ENCODE data around the gene PLA2G2A. TPM values are rescaled to one million over a fixed set of nuclear protein-coding genes. Genes with fewer than 3 reads are reported as not detected.
"Not testable (repeated sequence)": the region's sequence is repeated elsewhere in the genome, so short reads cannot be mapped to it uniquely, and the experiment has no call there.

Gene PLA2G2A
- total RNA-seq: under 1 TPM in 1 of 2 donors, not detected in 1; 0.40 TPM
- polyA plus RNA-seq (ENCODE audit: insufficient read length in 2 of 2): under 1 TPM in 1 of 2 donors, not detected in 1; 0.20 TPM
- long read RNA-seq, donor 1: 0 reads
- long read RNA-seq, donor 2: 0 reads
- long read RNA-seq, donor 3: 0 reads
- long read RNA-seq, donor 4, partial matches to known transcripts: 0 of 2 reads
- long read RNA-seq, donor 4, other reads (novel, unspliced or antisense): 0 of 2 reads

- WGBS (ENCODE audit: insufficient coverage): 84% methylated on average over 5 of the region's 8 CpGs
Observed at GRCh38 chr1:19979494-19979977, at the start of gene PLA2G2A. Gene PLA2G2A (minus strand): TSS chr1:19979618. CDS start chr1:19978773, 845 bp downstream.

GRCh38 chr1:20028726-20029125, 49.3 kb upstream of the PLA2G2A start:
- WGBS (ENCODE audit: insufficient coverage): 55% methylated on average over 5 of the region's 5 CpGs
- H3K36me3 ChIP-seq (ENCODE audit: control insufficient read depth, insufficient read depth, low read length): no peaks in the 10 kb centered on the region
- H3K4me1 ChIP-seq (ENCODE audit: control insufficient read depth, insufficient read depth, low read length): no peaks in the 10 kb centered on the region
- no peaks in the 10 kb centered on the region for H3K27me3 ChIP-seq (ENCODE audit: control insufficient read depth, insufficient read depth, low read length)
- no peak overlapping the region for H3K4me3 ChIP-seq (ENCODE audit: low read depth, low read length)
- DNase-seq (ENCODE audit: low read depth in 4 of 6, low spot score in 6 of 6): no peak
- H3K27ac ChIP-seq (ENCODE audit: low read depth, low read length): no peak overlapping the region
- no peaks in the 10 kb centered on the region for H3K9me3 ChIP-seq (ENCODE audit: control insufficient read depth, insufficient read depth, low read length)

More at GRCh38 chr1:19979494-19979977, at the start of gene PLA2G2A:
- H3K27me3 ChIP-seq (ENCODE audit: control insufficient read depth, insufficient read depth, low read length): no peaks in the 10 kb centered on the region
- H3K4me1 ChIP-seq (ENCODE audit: control insufficient read depth, insufficient read depth, low read length): no peaks in the 10 kb centered on the region
- DNase-seq (ENCODE audit: low read depth in 4 of 6, low spot score in 6 of 6): no peak
- no peaks in the 10 kb centered on the region for H3K9me3 ChIP-seq (ENCODE audit: control insufficient read depth, insufficient read depth, low read length)
- no peaks in the 10 kb centered on the region for H3K36me3 ChIP-seq (ENCODE audit: control insufficient read depth, insufficient read depth, low read length)
- H3K4me3 ChIP-seq (ENCODE audit: low read depth, low read length): no peak within 1 kb of the TSS
- no peak within 1 kb of the TSS for H3K27ac ChIP-seq (ENCODE audit: low read depth, low read length)

GRCh38 chr1:20028125-20028524, 48.7 kb upstream of the PLA2G2A start:
- H3K9me3 ChIP-seq (ENCODE audit: control insufficient read depth, insufficient read depth, low read length): no peaks in the 10 kb centered on the region
- H3K27me3 ChIP-seq (ENCODE audit: control insufficient read depth, insufficient read depth, low read length): no peaks in the 10 kb centered on the region
- H3K4me3 ChIP-seq (ENCODE audit: low read depth, low read length): no peak overlapping the region
- no peak for DNase-seq (ENCODE audit: low read depth in 4 of 6, low spot score in 6 of 6)
- no peaks in the 10 kb centered on the region for H3K4me1 ChIP-seq (ENCODE audit: control insufficient read depth, insufficient read depth, low read length)
- H3K36me3 ChIP-seq (ENCODE audit: control insufficient read depth, insufficient read depth, low read length): no peaks in the 10 kb centered on the region
- H3K27ac ChIP-seq (ENCODE audit: low read depth, low read length): no peak overlapping the region
- 84% methylated on average over 2 of the region's 5 CpGs for WGBS (ENCODE audit: insufficient coverage)

GRCh38 chr1:20017741-20018140, 38.3 kb upstream of the PLA2G2A start:
- Histone ChIP-seq H3K4me1 (ENCODE audit: control insufficient read depth, insufficient read depth, low read length) (no peaks in the 10 kb centered on the region), H3K27ac (ENCODE audit: low read depth, low read length) (no peak overlapping the region), H3K27me3 (ENCODE audit: control insufficient read depth, insufficient read depth, low read length) (no peaks in the 10 kb centered on the region), H3K9me3 (ENCODE audit: control insufficient read depth, insufficient read depth, low read length) (peaks cover 15% of the 10 kb centered on the region), H3K36me3 (ENCODE audit: control insufficient read depth, insufficient read depth, low read length) (no peaks in the 10 kb centered on the region), H3K4me3 (ENCODE audit: low read depth, low read length) (no peak overlapping the region)
- WGBS (ENCODE audit: insufficient coverage): no CpG with 5 or more reads among the region's 1 CpG
- no peak for DNase-seq (ENCODE audit: low read depth in 4 of 6, low spot score in 6 of 6)

GRCh38 chr1:20014153-20014552, 34.7 kb upstream of the PLA2G2A start:
- H3K27me3 ChIP-seq (ENCODE audit: control insufficient read depth, insufficient read depth, low read length): no peaks in the 10 kb centered on the region
- no peak overlapping the region for H3K4me3 ChIP-seq (ENCODE audit: low read depth, low read length)
- WGBS (ENCODE audit: insufficient coverage): 89% methylated on average over 2 of the region's 2 CpGs
- H3K36me3 ChIP-seq (ENCODE audit: control insufficient read depth, insufficient read depth, low read length): no peaks in the 10 kb centered on the region
- H3K4me1 ChIP-seq (ENCODE audit: control insufficient read depth, insufficient read depth, low read length): no peaks in the 10 kb centered on the region
- H3K9me3 ChIP-seq (ENCODE audit: control insufficient read depth, insufficient read depth, low read length): peaks cover 15% of the 10 kb centered on the region
- DNase-seq (ENCODE audit: low read depth in 4 of 6, low spot score in 6 of 6): no peak
- no peak overlapping the region for H3K27ac ChIP-seq (ENCODE audit: low read depth, low read length)

GRCh38 chr1:20010016-20010415, 30.6 kb upstream of the PLA2G2A start:
- DNase-seq (ENCODE audit: low read depth in 4 of 6, low spot score in 6 of 6): no peak
- Histone ChIP-seq H3K4me1 (ENCODE audit: control insufficient read depth, insufficient read depth, low read length) (no peaks in the 10 kb centered on the region), H3K27me3 (ENCODE audit: control insufficient read depth, insufficient read depth, low read length) (no peaks in the 10 kb centered on the region), H3K27ac (ENCODE audit: low read depth, low read length) (no peak overlapping the region), H3K4me3 (ENCODE audit: low read depth, low read length) (no peak overlapping the region), H3K36me3 (ENCODE audit: control insufficient read depth, insufficient read depth, low read length) (no peaks in the 10 kb centered on the region), H3K9me3 (ENCODE audit: control insufficient read depth, insufficient read depth, low read length) (peaks cover 4% of the 10 kb centered on the region)
- no CpG with 5 or more reads among the region's 1 CpG for WGBS (ENCODE audit: insufficient coverage)

- Histone ChIP-seq H3K27me3 (ENCODE audit: control insufficient read depth, insufficient read depth, low read length) (no peaks in the 10 kb centered on the region), H3K9me3 (ENCODE audit: control insufficient read depth, insufficient read depth, low read length) (peaks cover 4% of the 10 kb centered on the region), H3K4me3 (ENCODE audit: low read depth, low read length) (no peak overlapping the region), H3K4me1 (ENCODE audit: control insufficient read depth, insufficient read depth, low read length) (no peaks in the 10 kb centered on the region), H3K27ac (ENCODE audit: low read depth, low read length) (no peak overlapping the region), H3K36me3 (ENCODE audit: control insufficient read depth, insufficient read depth, low read length) (no peaks in the 10 kb centered on the region)
- no CpG with 5 or more reads among the region's 1 CpG for WGBS (ENCODE audit: insufficient coverage)
- DNase-seq (ENCODE audit: low read depth in 4 of 6, low spot score in 6 of 6): no peak
Observed at GRCh38 chr1:20009212-20009611, 29.8 kb upstream of the PLA2G2A start.

GRCh38 chr1:20008391-20008841, 29.0 kb upstream of the PLA2G2A start:
- H3K27ac ChIP-seq (ENCODE audit: low read depth, low read length): no peak overlapping the region
- no peaks in the 10 kb centered on the region for H3K4me1 ChIP-seq (ENCODE audit: control insufficient read depth, insufficient read depth, low read length)
- H3K27me3 ChIP-seq (ENCODE audit: control insufficient read depth, insufficient read depth, low read length): no peaks in the 10 kb centered on the region
- no peaks in the 10 kb centered on the region for H3K9me3 ChIP-seq (ENCODE audit: control insufficient read depth, insufficient read depth, low read length)
- no peak for DNase-seq (ENCODE audit: low read depth in 4 of 6, low spot score in 6 of 6)
- no peak overlapping the region for H3K4me3 ChIP-seq (ENCODE audit: low read depth, low read length)
- no peaks in the 10 kb centered on the region for H3K36me3 ChIP-seq (ENCODE audit: control insufficient read depth, insufficient read depth, low read length)
- WGBS (ENCODE audit: insufficient coverage): 47% methylated on average over 2 of the region's 2 CpGs

- H3K4me3 ChIP-seq (ENCODE audit: low read depth, low read length); DNase-seq (ENCODE audit: low read depth in 4 of 6, low spot score in 6 of 6); H3K36me3 ChIP-seq (ENCODE audit: control insufficient read depth, insufficient read depth, low read length); H3K4me1 ChIP-seq (ENCODE audit: control insufficient read depth, insufficient read depth, low read length); H3K27me3 ChIP-seq (ENCODE audit: control insufficient read depth, insufficient read depth, low read length); H3K27ac ChIP-seq (ENCODE audit: low read depth, low read length); H3K9me3 ChIP-seq (ENCODE audit: control insufficient read depth, insufficient read depth, low read length): not testable (repeated sequence)
- WGBS (ENCODE audit: insufficient coverage): no CpG with 5 or more reads among the region's 3 CpGs
Observed at GRCh38 chr1:19998823-19999222, 19.4 kb upstream of the PLA2G2A start.

- Histone ChIP-seq H3K9me3 (ENCODE audit: control insufficient read depth, insufficient read depth, low read length) (no peaks in the 10 kb centered on the region), H3K4me3 (ENCODE audit: low read depth, low read length) (no peak overlapping the region), H3K27me3 (ENCODE audit: control insufficient read depth, insufficient read depth, low read length) (peaks cover 2% of the 10 kb centered on the region), H3K4me1 (ENCODE audit: control insufficient read depth, insufficient read depth, low read length) (no peaks in the 10 kb centered on the region), H3K27ac (ENCODE audit: low read depth, low read length) (no peak overlapping the region), H3K36me3 (ENCODE audit: control insufficient read depth, insufficient read depth, low read length) (no peaks in the 10 kb centered on the region)
- WGBS (ENCODE audit: insufficient coverage): no CpG with 5 or more reads among the region's 2 CpGs
- DNase-seq (ENCODE audit: low read depth in 4 of 6, low spot score in 6 of 6): no peak
Observed at GRCh38 chr1:19990689-19991088, 11.3 kb upstream of the PLA2G2A start.

Measured in spinal cord (tissue), 10 donors.